Measurements from ENCODE around the gene NOXO1. TPM values are rescaled to one million over a fixed set of nuclear protein-coding genes. Genes with fewer than 3 reads are reported as not detected.
A peak's percentile ranks its signal among the peaks of the same experiment; 100 is the strongest.

The NOXO1 gene
- polyA plus RNA-seq, 3 donors: 0.09 TPM; not detected in 2

DNA sequence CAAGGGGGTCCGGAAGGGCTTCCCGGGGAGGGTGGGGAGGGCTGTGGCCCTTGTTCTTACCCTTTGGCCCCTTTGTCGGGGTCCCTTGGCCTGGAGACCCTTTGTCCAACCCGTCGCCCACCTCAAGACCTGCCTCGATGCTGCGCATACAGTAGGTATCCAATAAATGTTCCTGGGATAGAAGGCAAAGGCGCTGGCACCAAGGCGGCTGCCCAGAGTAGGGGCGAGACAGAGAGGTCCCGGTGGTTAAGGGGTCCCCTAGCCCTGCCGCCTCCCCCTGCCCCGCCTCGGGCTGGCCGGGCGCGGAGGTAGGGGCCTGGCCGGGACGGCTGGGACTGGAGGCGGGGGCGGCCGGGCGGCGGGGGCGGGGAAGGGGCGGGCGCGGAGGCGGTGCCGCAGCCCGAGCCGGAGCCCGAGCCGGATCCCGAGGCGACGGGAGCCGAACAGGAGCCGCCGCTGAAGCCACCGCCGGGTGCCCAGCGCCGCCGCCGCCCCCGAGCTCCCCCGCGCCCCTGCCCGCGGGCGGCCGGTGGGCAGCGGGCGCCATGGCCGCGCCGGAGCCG lies 45.3 kb upstream of the NOXO1 start, which contains the start of gene NHERF2:
NHERF2 (plus strand) TSS at position 442 of the 563 bp plus-strand sequence; CDS start at position 546, 104 bp downstream.
- peaks cover 5 to 6% of the 10 kb centered on the region in 2 donors for H3K36me3 Mint-ChIP-seq
- peaks cover 15 to 26% of the 10 kb centered on the region in 2 donors for H3K4me1 ChIP-seq (ENCODE audit: control insufficient read depth in 1 of 2, insufficient read depth in 2 of 2, low read length in 2 of 2)
- peak within 1 kb of the TSS in 1 of 3 experiments; percentile 56 for H3K4me3 ChIP-seq (replicated peaks in 1 of 3; ENCODE audit: low read depth in 2 of 3, low read length in 3 of 3)
- intact Hi-C loops (cut with micrococcal nuclease): loop anchor here in 1 of 2 donors (5.0 kb wide), 1 partner anchor 121 kb away; the partner anchor contains the start of gene RAB26
- peaks cover 1 to 7% (median 5%) of the 10 kb centered on the region in 7 donors for H3K9me3 Mint-ChIP-seq
- H3K4me2 ChIP-seq (replicated peaks; ENCODE audit: extremely low read depth, low read length, poor library complexity, severe bottlenecking): peak within 1 kb of the TSS; percentile 71
- H4K20me1 ChIP-seq (ENCODE audit: insufficient read depth, low read length): no peaks in the 10 kb centered on the region
- H3K9me3 ChIP-seq (replicated peaks in 1 of 2; ENCODE audit: control insufficient read depth in 1 of 2, insufficient read depth in 1 of 2, low read length in 2 of 2): peaks cover 0 to 9% of the 10 kb centered on the region in 2 donors
- H3K79me2 ChIP-seq (ENCODE audit: insufficient read depth, low read length): no peaks in the 10 kb centered on the region
- 13% methylated on average over 43 of the region's 59 CpGs for WGBS (ENCODE audit: insufficient coverage)
- peak within 1 kb of the TSS; percentile 58 to 80 for H3K4me3 Mint-ChIP-seq
- TF ChIP-seq, protein P1, sequence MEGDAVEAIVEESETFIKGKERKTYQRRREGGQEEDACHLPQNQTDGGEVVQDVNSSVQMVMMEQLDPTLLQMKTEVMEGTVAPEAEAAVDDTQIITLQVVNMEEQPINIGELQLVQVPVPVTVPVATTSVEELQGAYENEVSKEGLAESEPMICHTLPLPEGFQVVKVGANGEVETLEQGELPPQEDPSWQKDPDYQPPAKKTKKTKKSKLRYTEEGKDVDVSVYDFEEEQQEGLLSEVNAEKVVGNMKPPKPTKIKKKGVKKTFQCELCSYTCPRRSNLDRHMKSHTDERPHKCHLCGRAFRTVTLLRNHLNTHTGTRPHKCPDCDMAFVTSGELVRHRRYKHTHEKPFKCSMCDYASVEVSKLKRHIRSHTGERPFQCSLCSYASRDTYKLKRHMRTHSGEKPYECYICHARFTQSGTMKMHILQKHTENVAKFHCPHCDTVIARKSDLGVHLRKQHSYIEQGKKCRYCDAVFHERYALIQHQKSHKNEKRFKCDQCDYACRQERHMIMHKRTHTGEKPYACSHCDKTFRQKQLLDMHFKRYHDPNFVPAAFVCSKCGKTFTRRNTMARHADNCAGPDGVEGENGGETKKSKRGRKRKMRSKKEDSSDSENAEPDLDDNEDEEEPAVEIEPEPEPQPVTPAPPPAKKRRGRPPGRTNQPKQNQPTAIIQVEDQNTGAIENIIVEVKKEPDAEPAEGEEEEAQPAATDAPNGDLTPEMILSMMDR (IDR thresholded peaks at IDR 0.05): no peak
- no peak within 1 kb of the TSS for H3K27ac Mint-ChIP-seq
- peaks cover 19% of the 10 kb centered on the region for H3K4me1 Mint-ChIP-seq
- peaks cover 11 to 43% of the 10 kb centered on the region in 2 donors for H3K27me3 ChIP-seq (ENCODE audit: control insufficient read depth in 2 of 2, insufficient read depth in 2 of 2, low read length in 2 of 2)
- no peak within 1 kb of the TSS for H3K27ac ChIP-seq (ENCODE audit: low read depth in 1 of 2, low read length in 2 of 2)
- H3K27me3 Mint-ChIP-seq (ENCODE audit: low read depth in 3 of 3): peaks cover 38 to 61% (median 54%) of the 10 kb centered on the region in 3 donors
- H3K9ac ChIP-seq (ENCODE audit: insufficient read depth, low read length, poor library complexity, severe bottlenecking): no peak within 1 kb of the TSS
- peak within 1 kb of the TSS; percentile 21 for H2AFZ ChIP-seq (ENCODE audit: insufficient read depth, low read depth, low read length, poor library complexity, severe bottlenecking)
- no peak for DNase-seq
- H3K36me3 ChIP-seq (replicated peaks in 1 of 2; ENCODE audit: control insufficient read depth in 1 of 2, insufficient read depth in 2 of 2, low read length in 2 of 2): no peaks in the 10 kb centered on the region

DNA sequence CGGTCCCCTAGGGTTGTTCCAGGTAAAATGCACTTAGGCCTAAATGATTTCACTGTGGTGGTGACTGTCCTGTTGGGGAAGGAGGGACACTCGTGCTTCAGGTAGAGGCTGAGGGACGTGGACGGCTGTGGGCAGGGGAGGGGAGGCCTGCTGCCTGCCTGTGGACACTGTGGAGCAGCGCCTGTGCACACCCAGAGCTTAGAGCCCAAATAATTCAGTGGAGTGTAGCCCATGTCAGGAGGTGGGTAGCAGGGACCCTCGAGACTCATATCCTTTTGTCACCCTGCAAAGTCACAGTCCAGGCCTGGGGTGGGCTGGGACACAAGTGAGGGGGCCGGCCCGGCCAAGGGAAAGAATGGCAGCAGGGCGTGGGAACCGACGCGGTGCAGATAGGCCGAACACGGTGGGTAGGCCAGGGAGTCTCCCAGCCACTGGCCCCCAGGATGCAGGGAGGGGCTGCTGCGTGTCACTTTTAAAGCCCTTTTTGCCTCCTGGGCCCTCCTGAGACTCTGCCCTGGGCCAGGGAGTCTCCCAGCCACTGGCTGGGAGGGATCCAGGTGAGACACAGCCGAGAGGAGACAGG lies 44.7 kb upstream of the NOXO1 start:
- Histone ChIP-seq H3K27me3 (ENCODE audit: control insufficient read depth in 2 of 2, insufficient read depth in 2 of 2, low read length in 2 of 2) (peaks cover 11 to 49% of the 10 kb centered on the region in 2 donors), H3K9ac (ENCODE audit: insufficient read depth, low read length, poor library complexity, severe bottlenecking) (no peak overlapping the region), H4K20me1 (ENCODE audit: insufficient read depth, low read length) (no peaks in the 10 kb centered on the region), H3K79me2 (ENCODE audit: insufficient read depth, low read length) (no peaks in the 10 kb centered on the region), H3K4me1 (ENCODE audit: control insufficient read depth in 1 of 2, insufficient read depth in 2 of 2, low read length in 2 of 2) (peaks cover 15 to 26% of the 10 kb centered on the region in 2 donors), H2AFZ (ENCODE audit: insufficient read depth, low read depth, low read length, poor library complexity, severe bottlenecking) (no peak overlapping the region), H3K4me2 (replicated peaks; ENCODE audit: extremely low read depth, low read length, poor library complexity, severe bottlenecking) (peak overlapping the region; percentile 53), H3K36me3 (replicated peaks in 1 of 2; ENCODE audit: control insufficient read depth in 1 of 2, insufficient read depth in 2 of 2, low read length in 2 of 2) (no peaks in the 10 kb centered on the region), H3K9me3 (replicated peaks in 1 of 2; ENCODE audit: control insufficient read depth in 1 of 2, insufficient read depth in 1 of 2, low read length in 2 of 2) (peaks cover 0 to 9% of the 10 kb centered on the region in 2 donors), H3K27ac (ENCODE audit: low read depth in 1 of 2, low read length in 2 of 2) (no peak overlapping the region), H3K4me3 (replicated peaks in 1 of 3; ENCODE audit: low read depth in 2 of 3, low read length in 3 of 3) (no peak overlapping the region)
- peak overlapping the region in 1 of 2 donors; percentile 78 for H3K4me3 Mint-ChIP-seq
- TF ChIP-seq, protein P1 (IDR thresholded peaks at IDR 0.05): no peak
- WGBS (ENCODE audit: insufficient coverage): 94% methylated on average over 14 of the region's 16 CpGs
- no peak for DNase-seq
- H3K9me3 Mint-ChIP-seq: peaks cover 3 to 12% (median 9%) of the 10 kb centered on the region in 7 donors
- no peak overlapping the region for H3K27ac Mint-ChIP-seq
- peaks cover 19% of the 10 kb centered on the region for H3K4me1 Mint-ChIP-seq
- peaks cover 5 to 6% of the 10 kb centered on the region in 2 donors for H3K36me3 Mint-ChIP-seq
- intact Hi-C loops (cut with micrococcal nuclease): loop anchor here in 1 of 2 donors (5.0 kb wide), 1 partner anchor 121 kb away; the partner anchor contains the start of gene RAB26
- H3K27me3 Mint-ChIP-seq (ENCODE audit: low read depth in 3 of 3): peaks cover 43 to 67% (median 60%) of the 10 kb centered on the region in 3 donors
